HepG2 (cell line): ENCODE data around the gene HS6ST1. TPM values are rescaled to one million over a fixed set of nuclear protein-coding genes. Genes with fewer than 3 reads are reported as not detected.

Experiments
- EP300 ChIP-seq, 3 experiments: sonication (generic) in 1 of 3; formaldehyde crosslinking in 1 of 3; IDR thresholded peaks; 2 replicates each; pipeline versions ENCODE4 v1.5.1 to v1.6.1; 2011 to 2020; ENCODE audit warnings: low read depth in 2 of 3, low read length in 2 of 3, borderline replicate concordance in 1 of 3, improper control_type of control experiment in 1 of 3, mild to moderate bottlenecking in 1 of 3, missing genetic modification reagents in 1 of 3, moderate library complexity in 1 of 3
- HDAC1 ChIP-seq: sonication (generic); formaldehyde crosslinking; IDR thresholded peaks from 2 replicates; pipeline ENCODE4 v1.5.1; 2020; ENCODE audit warnings: mild to moderate bottlenecking, missing genetic modification reagents
- HOXA3 ChIP-seq: sonication (generic); formaldehyde crosslinking; IDR thresholded peaks from 2 replicates; pipeline ENCODE4 v1.5.0; 2020; ENCODE audit warnings: missing genetic modification reagents
- NONO ChIP-seq, 2 experiments: fragments of 450-650 bp in 1 of 2; sonication (generic) in 1 of 2; formaldehyde crosslinking in 1 of 2; IDR thresholded peaks in 1 of 2; conservative IDR thresholded peaks in 1 of 2; 2 replicates each; pipeline versions ENCODE4 v1.6.1 to v1.8.0; 2017 to 2022; ENCODE audit warnings: mild to moderate bottlenecking in 1 of 2, missing genetic modification reagents in 1 of 2, moderate library complexity in 1 of 2
- POGZ ChIP-seq: sonication (generic); formaldehyde crosslinking; IDR thresholded peaks from 2 replicates; pipeline ENCODE4 v1.4.0; 2020; ENCODE audit warnings: mild to moderate bottlenecking, missing genetic modification reagents
- REPIN1 ChIP-seq: sonication (generic); formaldehyde crosslinking; IDR thresholded peaks from 2 replicates; pipeline ENCODE4 v1.8.0; 2022; ENCODE audit warnings: missing genetic modification reagents, low read depth, mild to moderate bottlenecking, borderline replicate concordance
- RFXAP ChIP-seq: sonication (generic); formaldehyde crosslinking; IDR thresholded peaks from 2 replicates; pipeline ENCODE4 v1.4.0; 2020; ENCODE audit warnings: missing genetic modification reagents, borderline replicate concordance
- TARDBP ChIP-seq: sonication (generic); formaldehyde crosslinking; IDR thresholded peaks from 2 replicates; pipeline ENCODE4 v1.8.0; 2022; ENCODE audit warnings: mild to moderate bottlenecking, missing genetic modification reagents
- TMF1 ChIP-seq: sonication (generic); formaldehyde crosslinking; IDR thresholded peaks from 2 replicates; pipeline ENCODE4 v1.8.1; 2022; ENCODE audit warnings: low read depth, missing genetic modification reagents
- ZFY ChIP-seq: sonication (generic); formaldehyde crosslinking; IDR thresholded peaks from 2 replicates; pipeline ENCODE4 v1.4.0; 2020; ENCODE audit warnings: missing genetic modification reagents
- ZNF776 ChIP-seq: sonication (generic); formaldehyde crosslinking; IDR thresholded peaks from 2 replicates; pipeline ENCODE4 v1.4.0; 2020; ENCODE audit warnings: mild to moderate bottlenecking, missing genetic modification reagents
- polyA plus RNA-seq, 8 experiments: library from polyadenylated mRNA; depleted of rRNA in 3 of 8; stranded (reverse) in 7 of 8; unstranded in 1 of 8; fragments of >200 nt; fragmentation: Illumina TruSeq in 4 of 8; extraction: Trizol in 4 of 8; gene quantifications; 2 replicates each; pipeline versions ENCODE4 v1.2.1 to v1.2.3, GENCODE V29; 2011 to 2016; ENCODE audit warnings: low read depth in 4 of 8, missing spikeins in 1 of 8, mixed read lengths in 1 of 8; ENCODE audit not compliant: insufficient read depth in 1 of 8
- total RNA-seq, 5 experiments: library from RNA; depleted of rRNA; stranded (reverse); fragments of >200 nt; fragmentation: Illumina TruSeq; extraction: Trizol; gene quantifications; 2 replicates each; pipeline ENCODE4 v1.2.3, GENCODE V29; 2016; ENCODE audit warnings: low read depth in 1 of 5
- TF ChIP-seq, protein P1 (sequence below): sonication (generic); formaldehyde crosslinking; IDR thresholded peaks from 2 replicates; pipeline ENCODE4 v1.4.0; 2020; ENCODE audit warnings: missing genetic modification reagents
- TF ChIP-seq, protein P2 (sequence below): sonication (generic); formaldehyde crosslinking; IDR thresholded peaks from 2 replicates; pipeline ENCODE4 v1.4.0; 2020; ENCODE audit warnings: missing genetic modification reagents
- TF ChIP-seq, protein P3 (sequence below): sonication (generic); formaldehyde crosslinking; IDR thresholded peaks from 2 replicates; pipeline ENCODE4 v1.5.1; 2020; ENCODE audit warnings: mild to moderate bottlenecking, missing genetic modification reagents
- TF ChIP-seq, protein P4 (sequence below): sonication (generic); formaldehyde crosslinking; IDR thresholded peaks from 2 replicates; pipeline ENCODE4 v1.4.0; 2020; ENCODE audit warnings: missing genetic modification reagents, mild to moderate bottlenecking, borderline replicate concordance
- TF ChIP-seq, protein P5 (sequence below): IDR thresholded peaks from 2 replicates; pipeline ENCODE4 v1.6.1; 2016
- TF ChIP-seq, protein P6 (sequence below): sonication (generic); formaldehyde crosslinking; IDR thresholded peaks from 2 replicates; pipeline ENCODE4 v1.9.0; 2021; ENCODE audit warnings: missing genetic modification reagents, mild to moderate bottlenecking, borderline replicate concordance

HS6ST1 gene
- total and polyA plus RNA-seq, 2 of the 13 experiments (the other 11 are each of a cell fraction or from before 2014, with no cell fraction given) = 34.5 to 84.6 TPM

DNA sequence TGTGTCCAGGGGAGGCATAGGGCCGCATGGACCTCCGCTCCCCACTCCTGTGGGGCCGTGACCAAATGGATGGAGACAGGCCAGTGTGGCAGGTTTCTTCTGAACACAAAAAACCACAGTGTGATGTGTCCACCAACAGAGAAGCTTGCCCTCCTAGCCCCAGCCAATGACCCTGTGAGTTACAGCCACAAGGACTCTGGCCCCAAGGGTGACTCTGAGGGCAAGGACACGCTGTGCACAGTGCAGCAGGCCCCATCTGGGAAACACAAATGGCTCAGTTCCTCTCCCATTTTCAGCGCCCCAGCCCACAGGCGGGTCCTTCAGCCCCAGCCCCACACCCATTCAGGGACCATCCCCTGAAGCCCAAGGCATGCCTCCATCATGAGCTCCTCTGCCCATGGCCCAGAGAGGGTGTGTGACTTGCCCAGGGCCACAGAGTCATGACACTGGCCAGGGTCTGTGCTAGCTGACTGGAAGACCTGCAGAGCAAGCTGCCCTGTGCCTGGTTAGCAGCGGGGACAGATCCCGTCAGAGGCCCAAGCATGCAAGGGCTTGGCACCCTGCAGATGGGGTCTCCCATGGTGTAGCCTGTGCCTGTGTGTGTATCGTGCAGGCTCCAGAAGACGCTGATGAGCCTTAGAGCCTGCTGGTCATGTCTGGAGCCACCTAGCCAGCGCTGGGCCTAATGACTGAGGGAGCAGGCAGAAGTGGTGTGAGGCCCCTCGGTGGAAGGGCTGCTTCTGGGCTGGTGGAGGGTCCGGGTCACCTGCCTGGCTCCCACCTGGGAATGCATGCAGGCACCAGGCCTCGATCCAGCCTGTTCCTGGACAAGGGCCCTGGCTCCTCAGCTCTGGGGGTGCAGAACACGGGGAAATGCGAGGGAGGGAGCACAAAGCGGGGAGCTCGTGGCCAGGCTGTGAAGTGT, 47.7 kb downstream of the HS6ST1 start (continued):
- TF ChIP-seq, protein P1, sequence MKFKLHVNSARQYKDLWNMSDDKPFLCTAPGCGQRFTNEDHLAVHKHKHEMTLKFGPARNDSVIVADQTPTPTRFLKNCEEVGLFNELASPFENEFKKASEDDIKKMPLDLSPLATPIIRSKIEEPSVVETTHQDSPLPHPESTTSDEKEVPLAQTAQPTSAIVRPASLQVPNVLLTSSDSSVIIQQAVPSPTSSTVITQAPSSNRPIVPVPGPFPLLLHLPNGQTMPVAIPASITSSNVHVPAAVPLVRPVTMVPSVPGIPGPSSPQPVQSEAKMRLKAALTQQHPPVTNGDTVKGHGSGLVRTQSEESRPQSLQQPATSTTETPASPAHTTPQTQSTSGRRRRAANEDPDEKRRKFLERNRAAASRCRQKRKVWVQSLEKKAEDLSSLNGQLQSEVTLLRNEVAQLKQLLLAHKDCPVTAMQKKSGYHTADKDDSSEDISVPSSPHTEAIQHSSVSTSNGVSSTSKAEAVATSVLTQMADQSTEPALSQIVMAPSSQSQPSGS (CRISPR knock-in tag) = 0 out of 2 replicates have a peak, but pooled peaks have one; percentile 33
- TF ChIP-seq NONO (IDR thresholded peaks at IDR 0.05) = no peak
- peak; percentile 26; the same call in 1 of the 2 replicates for TF ChIP-seq NONO (CRISPR knock-in tag; conservative IDR thresholded peaks at IDR 0.05)
- TF ChIP-seq, protein P2, sequence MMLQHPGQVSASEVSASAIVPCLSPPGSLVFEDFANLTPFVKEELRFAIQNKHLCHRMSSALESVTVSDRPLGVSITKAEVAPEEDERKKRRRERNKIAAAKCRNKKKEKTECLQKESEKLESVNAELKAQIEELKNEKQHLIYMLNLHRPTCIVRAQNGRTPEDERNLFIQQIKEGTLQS (CRISPR knock-in tag) = no peak
- TF ChIP-seq, protein P3, sequence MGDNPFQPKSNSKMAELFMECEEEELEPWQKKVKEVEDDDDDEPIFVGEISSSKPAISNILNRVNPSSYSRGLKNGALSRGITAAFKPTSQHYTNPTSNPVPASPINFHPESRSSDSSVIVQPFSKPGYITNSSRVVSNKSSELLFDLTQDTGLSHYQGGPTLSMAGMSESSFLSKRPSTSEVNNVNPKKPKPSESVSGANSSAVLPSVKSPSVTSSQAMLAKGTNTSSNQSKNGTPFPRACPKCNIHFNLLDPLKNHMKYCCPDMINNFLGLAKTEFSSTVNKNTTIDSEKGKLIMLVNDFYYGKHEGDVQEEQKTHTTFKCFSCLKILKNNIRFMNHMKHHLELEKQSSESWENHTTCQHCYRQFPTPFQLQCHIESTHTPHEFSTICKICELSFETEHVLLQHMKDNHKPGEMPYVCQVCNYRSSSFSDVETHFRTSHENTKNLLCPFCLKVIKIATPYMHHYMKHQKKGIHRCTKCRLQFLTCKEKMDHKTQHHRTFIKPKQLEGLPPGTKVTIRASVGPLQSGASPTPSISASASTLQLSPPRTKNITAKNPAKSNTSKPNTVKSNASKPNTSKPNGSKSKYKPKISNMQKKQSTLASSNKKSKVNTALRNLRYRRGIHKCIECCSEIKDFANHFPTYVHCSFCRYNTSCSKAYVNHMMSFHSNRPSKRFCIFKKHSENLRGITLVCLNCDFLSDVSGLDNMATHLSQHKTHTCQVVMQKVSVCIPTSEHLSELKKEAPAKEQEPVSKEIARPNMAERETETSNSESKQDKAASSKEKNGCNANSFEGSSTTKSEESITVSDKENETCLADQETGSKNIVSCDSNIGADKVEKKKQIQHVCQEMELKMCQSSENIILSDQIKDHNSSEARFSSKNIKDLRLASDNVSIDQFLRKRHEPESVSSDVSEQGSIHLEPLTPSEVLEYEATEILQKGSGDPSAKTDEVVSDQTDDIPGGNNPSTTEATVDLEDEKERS (CRISPR knock-in tag) = 0 out of 2 replicates have a peak, but pooled peaks have one; percentile 32
- TF ChIP-seq ZNF776 (CRISPR knock-in tag) = no peak
- peak; percentile 49; the same call in 1 of the 2 replicates for TF ChIP-seq ZFY (CRISPR knock-in tag)
- TF ChIP-seq HOXA3 (CRISPR knock-in tag) = peak; percentile 44; the same call in 1 of the 2 replicates
- peak; percentile 55; the same call in 1 of the 2 replicates for TF ChIP-seq RFXAP
- TF ChIP-seq, protein P4, sequence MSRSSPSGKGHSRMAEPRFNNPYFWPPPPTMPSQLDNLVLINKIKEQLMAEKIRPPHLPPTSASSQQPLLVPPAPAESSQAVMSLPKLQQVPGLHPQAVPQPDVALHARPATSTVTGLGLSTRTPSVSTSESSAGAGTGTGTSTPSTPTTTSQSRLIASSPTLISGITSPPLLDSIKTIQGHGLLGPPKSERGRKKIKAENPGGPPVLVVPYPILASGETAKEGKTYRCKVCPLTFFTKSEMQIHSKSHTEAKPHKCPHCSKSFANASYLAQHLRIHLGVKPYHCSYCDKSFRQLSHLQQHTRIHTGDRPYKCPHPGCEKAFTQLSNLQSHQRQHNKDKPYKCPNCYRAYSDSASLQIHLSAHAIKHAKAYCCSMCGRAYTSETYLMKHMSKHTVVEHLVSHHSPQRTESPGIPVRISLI (CRISPR knock-in tag) = peak; percentile 64; the same call in 1 of the 2 replicates
- TF ChIP-seq, protein P5, sequence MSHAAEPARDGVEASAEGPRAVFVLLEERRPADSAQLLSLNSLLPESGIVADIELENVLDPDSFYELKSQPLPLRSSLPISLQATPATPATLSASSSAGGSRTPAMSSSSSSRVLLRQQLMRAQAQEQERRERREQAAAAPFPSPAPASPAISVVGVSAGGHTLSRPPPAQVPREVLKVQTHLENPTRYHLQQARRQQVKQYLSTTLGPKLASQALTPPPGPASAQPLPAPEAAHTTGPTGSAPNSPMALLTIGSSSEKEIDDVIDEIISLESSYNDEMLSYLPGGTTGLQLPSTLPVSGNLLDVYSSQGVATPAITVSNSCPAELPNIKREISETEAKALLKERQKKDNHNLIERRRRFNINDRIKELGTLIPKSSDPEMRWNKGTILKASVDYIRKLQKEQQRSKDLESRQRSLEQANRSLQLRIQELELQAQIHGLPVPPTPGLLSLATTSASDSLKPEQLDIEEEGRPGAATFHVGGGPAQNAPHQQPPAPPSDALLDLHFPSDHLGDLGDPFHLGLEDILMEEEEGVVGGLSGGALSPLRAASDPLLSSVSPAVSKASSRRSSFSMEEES (CRISPR knock-in tag) = no peak
- 0 out of 2 replicates have a peak, but pooled peaks have one; percentile 47 for TF ChIP-seq TMF1 (CRISPR knock-in tag)
- TF ChIP-seq REPIN1 (CRISPR knock-in tag) = peak; percentile 65; the same call in 1 of the 2 replicates
- TF ChIP-seq EP300 (IDR thresholded peaks at IDR 0.05; ENCODE audit: low read depth in 2 of 2, low read length in 2 of 2) = peak in 1 of 2 experiments; percentile 45; a peak in 1 of 4 replicates
- TF ChIP-seq EP300 (CRISPR knock-in tag; IDR thresholded peaks at IDR 0.05; ENCODE audit: borderline replicate concordance) = no peak
- TF ChIP-seq HDAC1 (CRISPR knock-in tag) = peak; percentile 64; the same call in 1 of the 2 replicates
- TF ChIP-seq, protein P6, sequence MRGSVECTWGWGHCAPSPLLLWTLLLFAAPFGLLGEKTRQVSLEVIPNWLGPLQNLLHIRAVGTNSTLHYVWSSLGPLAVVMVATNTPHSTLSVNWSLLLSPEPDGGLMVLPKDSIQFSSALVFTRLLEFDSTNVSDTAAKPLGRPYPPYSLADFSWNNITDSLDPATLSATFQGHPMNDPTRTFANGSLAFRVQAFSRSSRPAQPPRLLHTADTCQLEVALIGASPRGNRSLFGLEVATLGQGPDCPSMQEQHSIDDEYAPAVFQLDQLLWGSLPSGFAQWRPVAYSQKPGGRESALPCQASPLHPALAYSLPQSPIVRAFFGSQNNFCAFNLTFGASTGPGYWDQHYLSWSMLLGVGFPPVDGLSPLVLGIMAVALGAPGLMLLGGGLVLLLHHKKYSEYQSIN (CRISPR knock-in tag) = no peak
- TF ChIP-seq POGZ (CRISPR knock-in tag) = peak; percentile 59; the same call in 1 of the 2 replicates
- TF ChIP-seq TARDBP (CRISPR knock-in tag) = no peak
